Adipocyte (in vitro differentiated cells): ENCODE data around the gene SMARCAL1.

Experiments used
- DNase-seq: peaks from one replicate; pipeline ENCODE4 v3.0.0-alpha.2; 2015; ENCODE audit warnings: low read depth
- H3K27me3 ChIP-seq: replicated peaks from 2 replicates; pipeline ENCODE4 v1.7.0; 2013; ENCODE audit warnings: mild to moderate bottlenecking, low read length, moderate library complexity; ENCODE audit not compliant: control insufficient read depth, insufficient read depth
- H3K36me3 ChIP-seq: 2 replicates; pipeline ENCODE4 v1.7.0; 2013; ENCODE audit warnings: low read length, mild to moderate bottlenecking, moderate library complexity; ENCODE audit not compliant: control insufficient read depth, insufficient read depth, severe bottlenecking
- H3K4me1 ChIP-seq: 2 replicates; pipeline ENCODE4 v1.7.0; 2013; ENCODE audit warnings: mild to moderate bottlenecking, low read length, moderate library complexity; ENCODE audit not compliant: control insufficient read depth, insufficient read depth
- H3K4me3 ChIP-seq: 2 replicates; pipeline ENCODE4 v1.7.0; 2013; ENCODE audit warnings: mild to moderate bottlenecking, low read length, moderate library complexity
- H3K9ac ChIP-seq: 2 replicates; pipeline ENCODE4 v1.7.0; 2013; ENCODE audit warnings: mild to moderate bottlenecking, low read length, moderate library complexity
- H3K9me3 ChIP-seq: 2 replicates; pipeline ENCODE4 v1.7.0; 2013; ENCODE audit warnings: mild to moderate bottlenecking, low read length, moderate library complexity; ENCODE audit not compliant: control insufficient read depth

The SMARCAL1 gene

GRCh38 chr2:216431531-216431856 is 19.2 kb downstream of the SMARCAL1 start:
- no peak for DNase-seq
- Histone ChIP-seq H3K36me3 (peaks cover 77% of the 10 kb centered on the region), H3K9ac (no peak overlapping the region), H3K27me3 (no peaks in the 10 kb centered on the region), H3K9me3 (no peaks in the 10 kb centered on the region), H3K4me3 (no peak overlapping the region), H3K4me1 (peaks cover 4% of the 10 kb centered on the region)

GRCh38 chr2:216436383-216436782 is 24.1 kb downstream of the SMARCAL1 start:
- Histone ChIP-seq H3K4me1 (peaks cover 1% of the 10 kb centered on the region), H3K36me3 (peaks cover 82% of the 10 kb centered on the region), H3K9me3 (no peaks in the 10 kb centered on the region)

GRCh38 chr2:216441308-216442010 is 29.2 kb downstream of the SMARCAL1 start:
- Histone ChIP-seq H3K9me3 (no peaks in the 10 kb centered on the region), H3K9ac (no peak overlapping the region), H3K4me3 (no peak overlapping the region), H3K36me3 (peaks cover 63% of the 10 kb centered on the region), H3K27me3 (no peaks in the 10 kb centered on the region), H3K4me1 (peaks cover 27% of the 10 kb centered on the region)
- no peak for DNase-seq

More at GRCh38 chr2:216436383-216436782, 24.1 kb downstream of the SMARCAL1 start:
- H3K9ac ChIP-seq: no peak overlapping the region
- peak; percentile 32 for DNase-seq
- H3K27me3 ChIP-seq: no peaks in the 10 kb centered on the region
- no peak overlapping the region for H3K4me3 ChIP-seq

- Histone ChIP-seq H3K4me1 (peaks cover 27% of the 10 kb centered on the region), H3K27me3 (no peaks in the 10 kb centered on the region), H3K9ac (no peak overlapping the region), H3K4me3 (no peak overlapping the region), H3K36me3 (peaks cover 65% of the 10 kb centered on the region), H3K9me3 (peaks cover 5% of the 10 kb centered on the region)
- no peak for DNase-seq
These were observed 33.2 kb downstream of the SMARCAL1 start for GRCh38 chr2:216445501-216445900.

GRCh38 chr2:216446343-216446742 is 34.1 kb downstream of the SMARCAL1 start:
- H3K27me3 ChIP-seq: no peaks in the 10 kb centered on the region
- no peak for DNase-seq
- no peak overlapping the region for H3K4me3 ChIP-seq
- peaks cover 5% of the 10 kb centered on the region for H3K9me3 ChIP-seq
- no peak overlapping the region for H3K9ac ChIP-seq
- peaks cover 26% of the 10 kb centered on the region for H3K4me1 ChIP-seq
- peaks cover 69% of the 10 kb centered on the region for H3K36me3 ChIP-seq

GRCh38 chr2:216447293-216447692 is 35.0 kb downstream of the SMARCAL1 start:
- H3K9me3 ChIP-seq: peaks cover 5% of the 10 kb centered on the region
- peaks cover 79% of the 10 kb centered on the region for H3K36me3 ChIP-seq
- no peak for DNase-seq
- peaks cover 17% of the 10 kb centered on the region for H3K4me1 ChIP-seq
- no peak overlapping the region for H3K4me3 ChIP-seq
- H3K9ac ChIP-seq: no peak overlapping the region
- no peaks in the 10 kb centered on the region for H3K27me3 ChIP-seq

- Histone ChIP-seq H3K9ac (no peak overlapping the region), H3K4me1 (peaks cover 2% of the 10 kb centered on the region), H3K9me3 (peaks cover 5% of the 10 kb centered on the region), H3K4me3 (no peak overlapping the region), H3K27me3 (no peaks in the 10 kb centered on the region), H3K36me3 (peaks cover 91% of the 10 kb centered on the region)
- no peak for DNase-seq
These were observed 36.5 kb downstream of the SMARCAL1 start for GRCh38 chr2:216448829-216449228.

GRCh38 chr2:216450346-216450745 is 38.1 kb downstream of the SMARCAL1 start:
- H3K9me3 ChIP-seq: peaks cover 5% of the 10 kb centered on the region
- no peaks in the 10 kb centered on the region for H3K27me3 ChIP-seq
- peaks cover 82% of the 10 kb centered on the region for H3K36me3 ChIP-seq
- H3K4me1 ChIP-seq: no peaks in the 10 kb centered on the region
- DNase-seq: no peak
- no peak overlapping the region for H3K9ac ChIP-seq
- H3K4me3 ChIP-seq: no peak overlapping the region

GRCh38 chr2:216450784-216451183 is 38.5 kb downstream of the SMARCAL1 start:
- Histone ChIP-seq H3K9ac (no peak overlapping the region), H3K4me1 (no peaks in the 10 kb centered on the region), H3K27me3 (no peaks in the 10 kb centered on the region), H3K9me3 (peaks cover 5% of the 10 kb centered on the region), H3K36me3 (peaks cover 83% of the 10 kb centered on the region), H3K4me3 (no peak overlapping the region)
- DNase-seq: no peak

GRCh38 chr2:216453955-216454614 is 41.8 kb downstream of the SMARCAL1 start:
- Histone ChIP-seq H3K4me1 (no peaks in the 10 kb centered on the region), H3K9me3 (peaks cover under 1% of the 10 kb centered on the region), H3K4me3 (no peak overlapping the region), H3K36me3 (peaks cover 54% of the 10 kb centered on the region), H3K27me3 (no peaks in the 10 kb centered on the region), H3K9ac (no peak overlapping the region)
- no peak for DNase-seq

- no peaks in the 10 kb centered on the region for H3K9me3 ChIP-seq
- no peak overlapping the region for H3K4me3 ChIP-seq
- H3K9ac ChIP-seq: no peak overlapping the region
- H3K27me3 ChIP-seq: no peaks in the 10 kb centered on the region
- no peaks in the 10 kb centered on the region for H3K4me1 ChIP-seq
- DNase-seq: no peak
- H3K36me3 ChIP-seq: peaks cover 9% of the 10 kb centered on the region
These were observed 50.9 kb downstream of the SMARCAL1 start for GRCh38 chr2:216463148-216463547.
